Tibial artery (tissue), 4 donors: Measurements from ENCODE around the gene TPST1.

Experiments used
- DNase-seq, 2 donors: peaks; one replicate each; pipeline ENCODE4 v3.0.0-alpha.2; 2019
- H3K27ac ChIP-seq, 2 donors: fragments of 200-600 bp; sonication (generic) in 1 of 2; 1 replicate in 1 of 2; 2 replicates in 1 of 2; pipeline ENCODE4 v1.5.1; 2018 to 2019; ENCODE audit warnings: mild to moderate bottlenecking in 1 of 2
- H3K27me3 ChIP-seq, 2 donors: fragments of 200-600 bp; sonication (generic) in 1 of 2; one replicate each; pipeline versions ENCODE4 v1.5.1 to v1.6.0; 2016 to 2019
- H3K36me3 ChIP-seq, 3 donors: fragments of 200-600 bp; sonication (generic) in 2 of 3; one replicate each; pipeline ENCODE4 v1.5.1; 2016 to 2019; ENCODE audit warnings: mild to moderate bottlenecking in 2 of 3
- H3K4me1 ChIP-seq, 4 donors: fragments of 200-600 bp; sonication (generic) in 2 of 4; 1 replicate in 3 of 4; 2 replicates in 1 of 4; pipeline ENCODE4 v1.5.1; 2016 to 2019
- H3K4me3 ChIP-seq, 2 donors: fragments of 200-600 bp; sonication (generic) in 1 of 2; 1 replicate in 1 of 2; 2 replicates in 1 of 2; pipeline ENCODE4 v1.5.1; 2018 to 2019; ENCODE audit warnings: mild to moderate bottlenecking in 2 of 2
- H3K9me3 ChIP-seq, 3 donors: fragments of 200-600 bp; sonication (generic) in 1 of 3; one replicate each; pipeline ENCODE4 v1.5.1; 2016 to 2019
- CTCF ChIP-seq, 2 experiments: fragments of 200-600 bp in 1 of 2; fragments of 450-650 bp in 1 of 2; IDR thresholded peaks; one replicate each; pipeline ENCODE4 v1.5.1; 2017 to 2019; ENCODE audit warnings: antibody characterized with exemption in 2 of 2, mild to moderate bottlenecking in 1 of 2, moderate library complexity in 1 of 2
- intact Hi-C: fragments of 100-400 bp; cut with DNase I; formaldehyde crosslinking; loops from one replicate; pipeline ENCODE4 v1.15.0; 2023; ENCODE audit warnings: low total_unique reads

TPST1 gene

GRCh38 chr7:66246554-66247171 is 41.5 kb downstream of the TPST1 start:
- Histone ChIP-seq H3K27me3 (no peaks in the 10 kb centered on the region), H3K9me3 (no peaks in the 10 kb centered on the region), H3K36me3 (peaks cover 0 to 7% (median 0%) of the 10 kb centered on the region in 3 donors), H3K4me3 (no peak overlapping the region), H3K4me1 (peaks cover 0 to 5% (median 0%) of the 10 kb centered on the region in 4 donors), H3K27ac (no peak overlapping the region)
- no peak for DNase-seq
- intact Hi-C loops: no loop called here
- TF ChIP-seq CTCF (IDR thresholded peaks at IDR 0.05): no peak

- Histone ChIP-seq H3K4me1 (peaks cover 0 to 5% (median 0%) of the 10 kb centered on the region in 4 donors), H3K36me3 (peaks cover 0 to 7% (median 0%) of the 10 kb centered on the region in 3 donors), H3K27ac (no peak overlapping the region), H3K9me3 (no peaks in the 10 kb centered on the region), H3K4me3 (no peak overlapping the region), H3K27me3 (no peaks in the 10 kb centered on the region)
- DNase-seq: no peak
- TF ChIP-seq CTCF (IDR thresholded peaks at IDR 0.05): no peak
- intact Hi-C loops: no loop called here
Measured at GRCh38 chr7:66247380-66248078, 42.4 kb downstream of the TPST1 start.

GRCh38 chr7:66250711-66251110 is 45.6 kb downstream of the TPST1 start:
- Histone ChIP-seq H3K4me3 (no peak overlapping the region), H3K4me1 (peaks cover 0 to 5% (median 1%) of the 10 kb centered on the region in 4 donors), H3K27ac (no peak overlapping the region), H3K36me3 (peaks cover 0 to 7% (median 0%) of the 10 kb centered on the region in 3 donors), H3K27me3 (no peaks in the 10 kb centered on the region), H3K9me3 (no peaks in the 10 kb centered on the region)
- intact Hi-C loops: no loop called here
- TF ChIP-seq CTCF (IDR thresholded peaks at IDR 0.05): no peak
- no peak for DNase-seq

GRCh38 chr7:66255534-66256100 is 50.5 kb downstream of the TPST1 start:
- no peak for DNase-seq
- H3K36me3 ChIP-seq: no peaks in the 10 kb centered on the region
- H3K27me3 ChIP-seq: no peaks in the 10 kb centered on the region
- no peak for TF ChIP-seq CTCF (IDR thresholded peaks at IDR 0.05)
- H3K4me3 ChIP-seq: no peak overlapping the region
- no peaks in the 10 kb centered on the region for H3K9me3 ChIP-seq
- intact Hi-C loops: no loop called here
- H3K27ac ChIP-seq: no peak overlapping the region
- peaks cover 0 to 8% (median 1%) of the 10 kb centered on the region in 4 donors for H3K4me1 ChIP-seq

GRCh38 chr7:66256281-66256680 is 51.1 kb downstream of the TPST1 start:
- H3K4me1 ChIP-seq: peaks cover 0 to 8% (median 1%) of the 10 kb centered on the region in 4 donors
- H3K9me3 ChIP-seq: no peaks in the 10 kb centered on the region
- H3K36me3 ChIP-seq: no peaks in the 10 kb centered on the region
- H3K27me3 ChIP-seq: no peaks in the 10 kb centered on the region
- H3K27ac ChIP-seq: no peak overlapping the region
- no peak for TF ChIP-seq CTCF (IDR thresholded peaks at IDR 0.05)
- H3K4me3 ChIP-seq: no peak overlapping the region
- intact Hi-C loops: no loop called here
- no peak for DNase-seq
